ENCODE measurements around the gene RFC3.

- no peak for TF ChIP-seq CTCF (conservative IDR thresholded peaks at IDR 0.05; ENCODE audit: low read depth, low read length)
- no peak for TF ChIP-seq EZH2 (IDR thresholded peaks at IDR 0.05; ENCODE audit: borderline replicate concordance, low read depth, low read length, poor library complexity, severe bottlenecking)
Observed at GRCh38 chr13:33875618-33876401, 57.9 kb downstream of the RFC3 start.

All from A673 (cell line).